HCT116 (cell line): ENCODE data around the gene CRHR2. TPM values are rescaled to one million over a fixed set of nuclear protein-coding genes. Genes with fewer than 3 reads are reported as not detected.

Experiments used
- ATAC-seq: fragments of 200-7000 bp; cut with Tn5 transposase; 2 replicates; pipeline ENCODE4 v1.9.1; 2020; ENCODE audit warnings: mild to moderate bottlenecking, moderate library complexity
- BruUV-seq: library from RNA; stranded (reverse); fragments of 400-500 nt; replicated peaks from 2 replicates; lab custom pipeline; 2021; lab: Mats Ljungman, UMichigan
- CTCF ChIA-PET: fragments of 300-600 bp; sonication (Branson Sonifier 250); formaldehyde crosslinking; loops from one replicate; lab custom pipeline; 2021; ENCODE audit warnings: antibody characterized with exemption; lab: Charles Lee
- POLR2A ChIA-PET: fragments of 300-600, 350-600 bp; sonication (Branson Sonifier 250); formaldehyde crosslinking; loops from one replicate; lab custom pipeline; 2021; ENCODE audit warnings: antibody characterized with exemption; lab: Charles Lee
- RAD21 ChIA-PET, 2 experiments: fragments of 300-600 bp; sonication (Branson Sonifier 250); formaldehyde crosslinking; loops; one replicate each; lab custom pipeline; 2023; ENCODE audit warnings: low total read pairs in 2 of 2; ENCODE audit not compliant: uncharacterized antibody in 2 of 2, unreplicated experiment in 2 of 2, low non-redundant PET in 1 of 2; lab: Charles Lee
- DNase-seq: peaks from one replicate; pipeline ENCODE4 v3.0.0-alpha.2; 2010; ENCODE audit warnings: low read depth, low spot score
- H2AFZ ChIP-seq: fragments of 200-600 bp; shearing (Covaris generic), sonication (generic); 2 replicates; pipeline ENCODE4 v1.6.1; 2017; ENCODE audit warnings: low read depth, mixed run types, mixed read lengths, antibody characterized with exemption, low read length; ENCODE audit not compliant: poor library complexity, severe bottlenecking
- H3K27ac ChIP-seq: 2 replicates; pipeline ENCODE4 v1.5.1; 2012; ENCODE audit warnings: low read depth, low read length
- H3K27me3 ChIP-seq: fragments of 200-600 bp; sonication (generic); 2 replicates; pipeline ENCODE4 v1.6.1; 2016; ENCODE audit warnings: mixed run types, low read length, mixed read lengths; ENCODE audit not compliant: insufficient read depth
- H3K36me3 ChIP-seq, 2 experiments: fragments of 200-500 bp in 1 of 2; fragments of 200-600 bp in 1 of 2; sonication (Bioruptor generic) in 1 of 2; sonication (generic) in 1 of 2; 2 replicates each; pipeline versions ENCODE4 v1.5.1 to v1.6.1; 2014 to 2016; ENCODE audit warnings: low read length in 2 of 2, inconsistent platforms in 1 of 2, mixed read lengths in 1 of 2, mixed run types in 1 of 2; ENCODE audit not compliant: insufficient read depth in 2 of 2, control insufficient read depth in 1 of 2
- H3K4me1 ChIP-seq, 2 experiments: fragments of 200-600 bp in 1 of 2; sonication (generic) in 1 of 2; 2 replicates each; pipeline versions ENCODE4 v1.5.1 to v1.6.1; 2012 to 2017; ENCODE audit warnings: low read length in 2 of 2, inconsistent platforms in 1 of 2, mild to moderate bottlenecking in 1 of 2, mixed read lengths in 1 of 2, mixed run types in 1 of 2, moderate library complexity in 1 of 2; ENCODE audit not compliant: insufficient read depth in 2 of 2, control insufficient read depth in 1 of 2
- H3K4me2 ChIP-seq: fragments of 200-600 bp; sonication (generic); 2 replicates; pipeline ENCODE4 v1.6.1; 2017; ENCODE audit warnings: mixed run types, low read length, mixed read lengths
- H3K4me3 ChIP-seq, 2 experiments: fragments of 200-600 bp in 1 of 2; sonication (generic) in 1 of 2; replicated peaks in 1 of 2; 2 replicates each; pipeline ENCODE4 v1.5.1; 2011 to 2016; ENCODE audit warnings: low read length in 2 of 2, control low read depth in 1 of 2, low read depth in 1 of 2, mild to moderate bottlenecking in 1 of 2, mixed read lengths in 1 of 2, mixed run types in 1 of 2
- H3K79me2 ChIP-seq: fragments of 200-600 bp; sonication (generic); 2 replicates; pipeline ENCODE4 v1.6.1; 2017; ENCODE audit warnings: mild to moderate bottlenecking, mixed run types, low read length, moderate library complexity, mixed read lengths; ENCODE audit not compliant: insufficient read depth
- H3K9ac ChIP-seq: fragments of 200-600 bp; sonication (generic); 2 replicates; pipeline ENCODE4 v1.6.1; 2016; ENCODE audit warnings: low read length, mixed read lengths
- H3K9me2 ChIP-seq: fragments of 200-600 bp; sonication (generic), shearing (Covaris generic); 2 replicates; pipeline ENCODE4 v1.6.1; 2017; ENCODE audit warnings: mixed run types, mild to moderate bottlenecking, moderate library complexity; ENCODE audit not compliant: insufficient read depth
- H3K9me3 ChIP-seq, 2 experiments: fragments of 200-500 bp in 1 of 2; fragments of 200-600 bp in 1 of 2; sonication (Bioruptor generic) in 1 of 2; sonication (generic) in 1 of 2; 2 replicates each; pipeline ENCODE4 v1.6.1; 2014 to 2017; ENCODE audit warnings: low read length in 2 of 2, mixed read lengths in 2 of 2, inconsistent platforms in 1 of 2, low read depth in 1 of 2, mild to moderate bottlenecking in 1 of 2, mixed run types in 1 of 2, moderate library complexity in 1 of 2; ENCODE audit not compliant: control insufficient read depth in 1 of 2, insufficient read depth in 1 of 2
- H4K20me1 ChIP-seq: fragments of 200-600 bp; sonication (generic), shearing (Covaris generic); 2 replicates; pipeline ENCODE4 v1.6.1; 2017; ENCODE audit warnings: mixed run types, mild to moderate bottlenecking, moderate library complexity; ENCODE audit not compliant: insufficient read depth
- ATF3 ChIP-seq: IDR thresholded peaks from 2 replicates; pipeline ENCODE4 v1.6.1; 2012
- CBX3 ChIP-seq: IDR thresholded peaks from 2 replicates; pipeline ENCODE4 v1.6.1; 2012; ENCODE audit warnings: low read depth
- CEBPB ChIP-seq: IDR thresholded peaks from 2 replicates; pipeline ENCODE4 v1.6.1; 2012; ENCODE audit warnings: low read depth
- EZH2 ChIP-seq: fragments of 200-600 bp; sonication (generic); IDR thresholded peaks from 2 replicates; pipeline ENCODE4 v1.6.1; 2017; ENCODE audit warnings: antibody characterized with exemption, mixed run types
- EZH2phosphoT487 ChIP-seq: fragments of 200-600 bp; IDR thresholded peaks from 2 replicates; pipeline ENCODE4 v1.6.1; 2018; ENCODE audit warnings: antibody characterized with exemption, borderline replicate concordance
- FOSL1 ChIP-seq: IDR thresholded peaks from 2 replicates; pipeline ENCODE4 v1.6.1; 2012; ENCODE audit warnings: low read depth
- POLR2A ChIP-seq: IDR thresholded peaks from 2 replicates; pipeline ENCODE4 v1.7.0; 2011; ENCODE audit warnings: borderline replicate concordance; ENCODE audit not compliant: insufficient read depth, insufficient read length; ENCODE audit errors: extremely low read depth
- POLR2AphosphoS5 ChIP-seq: IDR thresholded peaks from 2 replicates; pipeline ENCODE4 v1.6.1; 2011; ENCODE audit warnings: mild to moderate bottlenecking, low read depth, low read length, moderate library complexity
- REST ChIP-seq: IDR thresholded peaks from 2 replicates; pipeline ENCODE4 v1.6.1; 2012; ENCODE audit warnings: low read depth
- SIN3A ChIP-seq: IDR thresholded peaks from 2 replicates; pipeline ENCODE4 v1.6.1; 2012; ENCODE audit warnings: low read depth
- SRF ChIP-seq: IDR thresholded peaks from 2 replicates; pipeline ENCODE4 v1.6.1; 2012; ENCODE audit warnings: low read depth
- TCF7L2 ChIP-seq: IDR thresholded peaks from 2 replicates; pipeline ENCODE4 v1.7.0; 2011; ENCODE audit warnings: borderline replicate concordance, inconsistent platforms; ENCODE audit not compliant: insufficient read depth, insufficient read length; ENCODE audit errors: extremely low read depth
- YY1 ChIP-seq: IDR thresholded peaks from 2 replicates; pipeline ENCODE4 v1.6.1; 2011; ENCODE audit warnings: low read length, low read depth, moderate library complexity, mild to moderate bottlenecking; ENCODE audit not compliant: insufficient replicate concordance; ENCODE audit errors: extremely low read depth
- ZFX ChIP-seq: fragments of 450-650 bp; IDR thresholded peaks from 2 replicates; pipeline ENCODE4 v1.6.1; 2017
- ZNF274 ChIP-seq: fragments of 200-500 bp; sonication (Bioruptor generic); IDR thresholded peaks from 2 replicates; pipeline ENCODE4 v1.6.1; 2014; ENCODE audit warnings: mild to moderate bottlenecking, low read depth, low read length, inconsistent platforms
- intact Hi-C: fragments of 100-400 bp; cut with micrococcal nuclease; formaldehyde crosslinking; loops from 2 replicates; pipeline ENCODE4 v1.10.0; 2022
- total RNA-seq: library from RNA; stranded (reverse); gene quantifications from one replicate; pipeline ENCODE4 v1.2.1, GENCODE V29; 2021; ENCODE audit not compliant: unreplicated experiment
- TF ChIP-seq, protein P1 (sequence below): IDR thresholded peaks from 2 replicates; pipeline ENCODE4 v1.6.1; 2011; ENCODE audit warnings: mild to moderate bottlenecking, low read length, moderate library complexity; ENCODE audit not compliant: insufficient replicate concordance; ENCODE audit errors: extremely low read depth

The CRHR2 gene
- total RNA-seq, 1 experiment from 2014 or later: not detected

GRCh38 chr7:30683816-30684215 lies 1.6 kb upstream of the CRHR2 start (continued):
- no peak for TF ChIP-seq ATF3
- no peak for TF ChIP-seq EZH2
- no peak for TF ChIP-seq ZFX
- no peak for TF ChIP-seq CBX3
- TF ChIP-seq POLR2A: no peak
- no peak for TF ChIP-seq TCF7L2
- no peak for TF ChIP-seq REST
- TF ChIP-seq SRF: no peak
- TF ChIP-seq FOSL1: no peak
- TF ChIP-seq ZNF274: no peak
- no peak for TF ChIP-seq CEBPB
- TF ChIP-seq SIN3A: no peak

GRCh38 chr7:30683306-30683705 lies 1.1 kb upstream of the CRHR2 start:
- CTCF ChIA-PET: no interaction called here
- H3K9me2 ChIP-seq: no peaks in the 10 kb centered on the region
- no peak overlapping the region for H2AFZ ChIP-seq
- no peak overlapping the region for H3K27ac ChIP-seq
- no peak for ATAC-seq
- intact Hi-C loops: no loop called here
- POLR2A ChIA-PET: no interaction called here
- no peak overlapping the region for H3K9ac ChIP-seq
- no TSS peak for BruUV-seq
- no peak overlapping the region for H3K4me3 ChIP-seq
- H3K27me3 ChIP-seq: peaks cover 31% of the 10 kb centered on the region; the same call in 1 of the 2 replicates
- no peaks in the 10 kb centered on the region for H3K4me1 ChIP-seq
- H3K79me2 ChIP-seq: no peaks in the 10 kb centered on the region
- no peak for TF ChIP-seq POLR2A
- TF ChIP-seq EZH2: no peak
- no peak for TF ChIP-seq CEBPB
- no peak for TF ChIP-seq YY1
- TF ChIP-seq EZH2phosphoT487: no peak
- no peak for TF ChIP-seq ZNF274
- no peak for TF ChIP-seq ATF3
- TF ChIP-seq REST: no peak
- TF ChIP-seq, protein P1, sequence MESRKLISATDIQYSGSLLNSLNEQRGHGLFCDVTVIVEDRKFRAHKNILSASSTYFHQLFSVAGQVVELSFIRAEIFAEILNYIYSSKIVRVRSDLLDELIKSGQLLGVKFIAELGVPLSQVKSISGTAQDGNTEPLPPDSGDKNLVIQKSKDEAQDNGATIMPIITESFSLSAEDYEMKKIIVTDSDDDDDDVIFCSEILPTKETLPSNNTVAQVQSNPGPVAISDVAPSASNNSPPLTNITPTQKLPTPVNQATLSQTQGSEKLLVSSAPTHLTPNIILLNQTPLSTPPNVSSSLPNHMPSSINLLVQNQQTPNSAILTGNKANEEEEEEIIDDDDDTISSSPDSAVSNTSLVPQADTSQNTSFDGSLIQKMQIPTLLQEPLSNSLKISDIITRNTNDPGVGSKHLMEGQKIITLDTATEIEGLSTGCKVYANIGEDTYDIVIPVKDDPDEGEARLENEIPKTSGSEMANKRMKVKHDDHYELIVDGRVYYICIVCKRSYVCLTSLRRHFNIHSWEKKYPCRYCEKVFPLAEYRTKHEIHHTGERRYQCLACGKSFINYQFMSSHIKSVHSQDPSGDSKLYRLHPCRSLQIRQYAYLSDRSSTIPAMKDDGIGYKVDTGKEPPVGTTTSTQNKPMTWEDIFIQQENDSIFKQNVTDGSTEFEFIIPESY: no peak
- TF ChIP-seq POLR2AphosphoS5: no peak
- TF ChIP-seq, all 23 proteins: peak for 0
- no peak for DNase-seq
- H3K4me2 ChIP-seq: no peak overlapping the region
- no peaks in the 10 kb centered on the region for H4K20me1 ChIP-seq
- H3K36me3 ChIP-seq: no peaks in the 10 kb centered on the region
- RAD21 ChIA-PET: no interaction called here
- no peaks in the 10 kb centered on the region for H3K9me3 ChIP-seq
